ENCODE data around the gene ZNF280B. TPM values are rescaled to one million over a fixed set of nuclear protein-coding genes. Genes with fewer than 3 reads are reported as not detected.
A peak's percentile ranks its signal among the peaks of the same experiment; 100 is the strongest.
"Not testable (repeated sequence)": the region's sequence is repeated elsewhere in the genome, so short reads cannot be mapped to it uniquely, and the experiment has no call there.

ZNF280B gene
- total RNA-seq, 2 experiments from 2014 or later: 2.6 TPM

GRCh38 chr22:22468794-22469469 is 39.6 kb downstream of the ZNF280B start:
- POLR2A ChIA-PET; DNase-seq; H3K9me3 Mint-ChIP-seq (ENCODE audit: insufficient read depth); H3K27ac Mint-ChIP-seq; ATAC-seq; H3K4me3 Mint-ChIP-seq; H3K36me3 Mint-ChIP-seq (ENCODE audit: low read depth); H3K4me1 Mint-ChIP-seq (ENCODE audit: low read depth); CTCF ChIA-PET: not testable (repeated sequence)
- H3K27me3 Mint-ChIP-seq (ENCODE audit: low read depth): peaks cover 23% of the 10 kb centered on the region

- H3K9me3 Mint-ChIP-seq (ENCODE audit: insufficient read depth): peaks cover 10% of the 10 kb centered on the region
- no peak for ATAC-seq
- ChIA-PET POLR2A (no interaction called here), CTCF (interaction anchor here (1.0 to 2.3 kb wide), 3 partner anchors 37 to 120 kb away, joined by 4 to 10 read pairs (median 4); partner anchors contain the start of gene ZNF280B)
- H3K27ac Mint-ChIP-seq: no peak overlapping the region
- H3K4me3 Mint-ChIP-seq: no peak overlapping the region
- H3K27me3 Mint-ChIP-seq (ENCODE audit: low read depth): peaks cover 27% of the 10 kb centered on the region
- DNase-seq: no peak
- H3K36me3 Mint-ChIP-seq (ENCODE audit: low read depth): no peaks in the 10 kb centered on the region
- H3K4me1 Mint-ChIP-seq (ENCODE audit: low read depth): no peaks in the 10 kb centered on the region
Observed at GRCh38 chr22:22467112-22467511, 41.4 kb downstream of the ZNF280B start.

- Mint-ChIP-seq H3K4me1 (ENCODE audit: low read depth) (no peaks in the 10 kb centered on the region), H3K27ac (no peak overlapping the region), H3K27me3 (ENCODE audit: low read depth) (peaks cover 31% of the 10 kb centered on the region), H3K4me3 (no peak overlapping the region), H3K9me3 (ENCODE audit: insufficient read depth) (peaks cover 10% of the 10 kb centered on the region), H3K36me3 (ENCODE audit: low read depth) (no peaks in the 10 kb centered on the region)
- DNase-seq: no peak
- ChIA-PET CTCF (interaction anchor here (0.6 to 2.9 kb wide), 10 partner anchors 13 to 380 kb away, joined by 3 to 10 read pairs (median 3); no protein-coding TSS in a partner anchor), POLR2A (no interaction called here)
- ATAC-seq: no peak
Observed at GRCh38 chr22:22465782-22466181, 42.8 kb downstream of the ZNF280B start.

GRCh38 chr22:22465094-22465602 is 43.4 kb downstream of the ZNF280B start:
- DNase-seq: no peak
- no peaks in the 10 kb centered on the region for H3K4me1 Mint-ChIP-seq (ENCODE audit: low read depth)
- H3K9me3 Mint-ChIP-seq (ENCODE audit: insufficient read depth): peaks cover 10% of the 10 kb centered on the region
- no peak for ATAC-seq
- CTCF ChIA-PET: interaction anchor here (0.6 to 3.1 kb wide), 9 partner anchors 12 to 419 kb away, joined by 3 to 12 read pairs (median 4); no protein-coding TSS in a partner anchor
- no peak overlapping the region for H3K4me3 Mint-ChIP-seq
- H3K27me3 Mint-ChIP-seq (ENCODE audit: low read depth): peaks cover 31% of the 10 kb centered on the region
- H3K36me3 Mint-ChIP-seq (ENCODE audit: low read depth): no peaks in the 10 kb centered on the region
- H3K27ac Mint-ChIP-seq: no peak overlapping the region
- POLR2A ChIA-PET: no interaction called here

- Mint-ChIP-seq H3K4me3 (no peak overlapping the region), H3K27ac (no peak overlapping the region), H3K4me1 (ENCODE audit: low read depth) (no peaks in the 10 kb centered on the region), H3K36me3 (ENCODE audit: low read depth) (no peaks in the 10 kb centered on the region), H3K9me3 (ENCODE audit: insufficient read depth) (peaks cover 11% of the 10 kb centered on the region), H3K27me3 (ENCODE audit: low read depth) (peaks cover 28% of the 10 kb centered on the region)
- ATAC-seq (no peak), DNase-seq (no peak)
- POLR2A ChIA-PET: no interaction called here
- CTCF ChIA-PET: interaction anchor here (0.7 to 3.2 kb wide), 23 partner anchors 8 to 419 kb away, joined by 3 to 26 read pairs (median 4); partner anchors contain the start of genes ZNF280A and ZNF280B
Observed at GRCh38 chr22:22464541-22465054, 43.9 kb downstream of the ZNF280B start.

GRCh38 chr22:22463855-22464540 is 44.5 kb downstream of the ZNF280B start:
- H3K27me3 Mint-ChIP-seq (ENCODE audit: low read depth): peaks cover 27% of the 10 kb centered on the region
- peaks cover under 1% of the 10 kb centered on the region for H3K36me3 Mint-ChIP-seq (ENCODE audit: low read depth)
- peak; percentile 68 for ATAC-seq

GRCh38 chr22:22462813-22463567 is 45.6 kb downstream of the ZNF280B start:
- Mint-ChIP-seq H3K4me3 (no peak overlapping the region), H3K9me3 (ENCODE audit: insufficient read depth) (peaks cover 20% of the 10 kb centered on the region), H3K4me1 (ENCODE audit: low read depth) (no peaks in the 10 kb centered on the region), H3K36me3 (ENCODE audit: low read depth) (peaks cover 6% of the 10 kb centered on the region), H3K27ac (no peak overlapping the region), H3K27me3 (ENCODE audit: low read depth) (peaks cover 24% of the 10 kb centered on the region)
- ATAC-seq (no peak), DNase-seq (no peak)
- ChIA-PET CTCF (interaction anchor here (1.1 to 3.2 kb wide), 14 partner anchors 13 to 492 kb away, joined by 3 to 26 read pairs (median 4); partner anchors contain the start of gene ZNF280B), POLR2A (no interaction called here)

More at GRCh38 chr22:22463855-22464540, 44.5 kb downstream of the ZNF280B start:
- H3K4me3 Mint-ChIP-seq: no peak overlapping the region
- peak; percentile 70 for DNase-seq
- H3K4me1 Mint-ChIP-seq (ENCODE audit: low read depth): no peaks in the 10 kb centered on the region
- ChIA-PET CTCF (interaction anchor here (0.6 to 3.2 kb wide), 25 partner anchors 8 to 491 kb away, joined by 3 to 26 read pairs (median 4); partner anchors contain the start of genes ZNF280A and ZNF280B), POLR2A (no interaction called here)
- H3K27ac Mint-ChIP-seq: no peak overlapping the region
- peaks cover 11% of the 10 kb centered on the region for H3K9me3 Mint-ChIP-seq (ENCODE audit: insufficient read depth)

GRCh38 chr22:22461583-22461982 is 47.0 kb downstream of the ZNF280B start:
- DNase-seq (no peak), ATAC-seq (no peak)
- ChIA-PET POLR2A (no interaction called here), CTCF (interaction anchor here (1.6 to 3.2 kb wide), 2 partner anchors 39 to 125 kb away, joined by 5 to 26 read pairs; no protein-coding TSS in a partner anchor)
- Mint-ChIP-seq H3K27ac (no peak overlapping the region), H3K4me3 (no peak overlapping the region), H3K4me1 (ENCODE audit: low read depth) (no peaks in the 10 kb centered on the region), H3K27me3 (ENCODE audit: low read depth) (peaks cover 15% of the 10 kb centered on the region), H3K9me3 (ENCODE audit: insufficient read depth) (peaks cover 27% of the 10 kb centered on the region), H3K36me3 (ENCODE audit: low read depth) (peaks cover 6% of the 10 kb centered on the region)

- no peak overlapping the region for H3K27ac Mint-ChIP-seq
- peaks cover 12% of the 10 kb centered on the region for H3K27me3 Mint-ChIP-seq (ENCODE audit: low read depth)
- H3K4me3 Mint-ChIP-seq: no peak overlapping the region
- ChIA-PET POLR2A (no interaction called here), CTCF (interaction anchor here (0.5 kb wide), 1 partner anchor 121 kb away, joined by 3 read pairs; no protein-coding TSS in a partner anchor)
- DNase-seq (no peak), ATAC-seq (no peak)
- H3K36me3 Mint-ChIP-seq (ENCODE audit: low read depth): peaks cover 6% of the 10 kb centered on the region
- H3K9me3 Mint-ChIP-seq (ENCODE audit: insufficient read depth): peaks cover 27% of the 10 kb centered on the region
- no peaks in the 10 kb centered on the region for H3K4me1 Mint-ChIP-seq (ENCODE audit: low read depth)
Observed at GRCh38 chr22:22461111-22461510, 47.4 kb downstream of the ZNF280B start.

GRCh38 chr22:22460635-22461034 is 47.9 kb downstream of the ZNF280B start:
- no peak overlapping the region for H3K27ac Mint-ChIP-seq
- no peak for ATAC-seq
- peaks cover 27% of the 10 kb centered on the region for H3K9me3 Mint-ChIP-seq (ENCODE audit: insufficient read depth)
- peaks cover 6% of the 10 kb centered on the region for H3K36me3 Mint-ChIP-seq (ENCODE audit: low read depth)
- no peak for DNase-seq
- H3K27me3 Mint-ChIP-seq (ENCODE audit: low read depth): peaks cover 11% of the 10 kb centered on the region
- ChIA-PET CTCF (interaction anchor here (0.5 to 1.0 kb wide), 2 partner anchors 105 to 122 kb away, joined by 3 read pairs; no protein-coding TSS in a partner anchor), POLR2A (no interaction called here)
- H3K4me1 Mint-ChIP-seq (ENCODE audit: low read depth): no peaks in the 10 kb centered on the region
- H3K4me3 Mint-ChIP-seq: no peak overlapping the region

GRCh38 chr22:22460060-22460459 is 48.5 kb downstream of the ZNF280B start:
- Mint-ChIP-seq H3K36me3 (ENCODE audit: low read depth) (peaks cover 6% of the 10 kb centered on the region), H3K4me1 (ENCODE audit: low read depth) (no peaks in the 10 kb centered on the region), H3K27me3 (ENCODE audit: low read depth) (peaks cover 11% of the 10 kb centered on the region), H3K4me3 (no peak overlapping the region), H3K9me3 (ENCODE audit: insufficient read depth) (peaks cover 27% of the 10 kb centered on the region), H3K27ac (no peak overlapping the region)
- DNase-seq: no peak
- ChIA-PET CTCF (interaction anchor here (1.0 kb wide), 1 partner anchor 106 kb away, joined by 3 read pairs; no protein-coding TSS in a partner anchor), POLR2A (no interaction called here)
- ATAC-seq: no peak
